Suprapubic skin (tissue), 4 donors: ENCODE results near the gene DNAH8.

Experiments
- EP300 ChIP-seq: sonication (generic); formaldehyde crosslinking; IDR thresholded peaks from one replicate; pipeline ENCODE4 v1.6.1; 2017; ENCODE audit warnings: antibody characterized with exemption
- POLR2A ChIP-seq, 2 donors: fragments of 450-650 bp; IDR thresholded peaks; one replicate each; pipeline ENCODE4 v1.6.1; 2017; ENCODE audit warnings: antibody characterized with exemption in 2 of 2, mild to moderate bottlenecking in 2 of 2, moderate library complexity in 2 of 2
- POLR2AphosphoS5 ChIP-seq, 3 donors: sonication (generic); formaldehyde crosslinking; IDR thresholded peaks; one replicate each; pipeline ENCODE4 v1.6.1; 2017; ENCODE audit warnings: antibody characterized with exemption in 3 of 3
- TF ChIP-seq, protein P1 (sequence below), 2 donors: fragments of 200-600 bp in 1 of 2; fragments of 450-650 bp in 1 of 2; sonication (generic) in 1 of 2; IDR thresholded peaks; one replicate each; pipeline ENCODE4 v1.5.1; 2016 to 2019; ENCODE audit warnings: antibody characterized with exemption in 2 of 2, mild to moderate bottlenecking in 1 of 2, moderate library complexity in 1 of 2

DNA sequence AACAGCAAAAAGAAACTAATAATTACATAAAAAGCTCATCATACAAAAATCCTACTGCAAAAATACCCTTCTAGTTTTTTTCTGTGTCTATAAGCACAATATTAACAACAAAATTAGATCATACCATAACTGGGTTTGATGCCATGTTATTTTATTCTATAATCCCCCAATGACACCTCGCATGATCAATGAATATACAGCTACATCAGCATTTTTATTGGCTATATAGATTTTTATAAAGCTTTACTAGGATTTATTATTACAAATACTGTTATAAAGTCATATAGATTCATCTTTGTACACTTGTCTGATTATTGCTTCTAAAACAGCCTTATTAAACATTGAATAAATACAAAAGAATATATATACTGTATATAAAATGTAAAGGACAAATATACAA lies 288.4 kb downstream of the DNAH8 start:
- TF ChIP-seq, protein P1, sequence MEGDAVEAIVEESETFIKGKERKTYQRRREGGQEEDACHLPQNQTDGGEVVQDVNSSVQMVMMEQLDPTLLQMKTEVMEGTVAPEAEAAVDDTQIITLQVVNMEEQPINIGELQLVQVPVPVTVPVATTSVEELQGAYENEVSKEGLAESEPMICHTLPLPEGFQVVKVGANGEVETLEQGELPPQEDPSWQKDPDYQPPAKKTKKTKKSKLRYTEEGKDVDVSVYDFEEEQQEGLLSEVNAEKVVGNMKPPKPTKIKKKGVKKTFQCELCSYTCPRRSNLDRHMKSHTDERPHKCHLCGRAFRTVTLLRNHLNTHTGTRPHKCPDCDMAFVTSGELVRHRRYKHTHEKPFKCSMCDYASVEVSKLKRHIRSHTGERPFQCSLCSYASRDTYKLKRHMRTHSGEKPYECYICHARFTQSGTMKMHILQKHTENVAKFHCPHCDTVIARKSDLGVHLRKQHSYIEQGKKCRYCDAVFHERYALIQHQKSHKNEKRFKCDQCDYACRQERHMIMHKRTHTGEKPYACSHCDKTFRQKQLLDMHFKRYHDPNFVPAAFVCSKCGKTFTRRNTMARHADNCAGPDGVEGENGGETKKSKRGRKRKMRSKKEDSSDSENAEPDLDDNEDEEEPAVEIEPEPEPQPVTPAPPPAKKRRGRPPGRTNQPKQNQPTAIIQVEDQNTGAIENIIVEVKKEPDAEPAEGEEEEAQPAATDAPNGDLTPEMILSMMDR (IDR thresholded peaks at IDR 0.05) = no peak
- TF ChIP-seq POLR2A (IDR thresholded peaks at IDR 0.05) = no peak
- no peak for TF ChIP-seq POLR2AphosphoS5 (IDR thresholded peaks at IDR 0.05)
- TF ChIP-seq EP300 = no peak
